Adrenal gland (tissue), 12 donors: ENCODE data around the gene NEDD8. TPM values are rescaled to one million over a fixed set of nuclear protein-coding genes. Genes with fewer than 3 reads are reported as not detected.
A peak's percentile ranks its signal among the peaks of the same experiment; 100 is the strongest.

Source experiments
- DNase-seq, 7 donors: peaks; one replicate each; pipeline ENCODE4 v3.0.0-alpha.2; 2019 to 2020
- H3K27ac ChIP-seq, 5 donors: fragments of 200-600 bp; sonication (generic) in 4 of 5; 1 replicate in 3 of 5; 2 replicates in 2 of 5; pipeline versions ENCODE4 v1.5.1 to v1.8.0; 2016 to 2020; ENCODE audit warnings: mild to moderate bottlenecking in 1 of 5
- H3K27me3 ChIP-seq: fragments of 200-600 bp; 2 replicates; pipeline ENCODE4 v1.8.0; 2021
- H3K36me3 ChIP-seq, 2 donors: fragments of 200-600 bp; replicated peaks in 1 of 2; 1 replicate in 1 of 2; 2 replicates in 1 of 2; pipeline versions ENCODE4 v1.5.1 to v1.8.0; 2018 to 2022
- H3K4me1 ChIP-seq, 2 donors: fragments of 200-600 bp; replicated peaks in 1 of 2; 1 replicate in 1 of 2; 2 replicates in 1 of 2; pipeline versions ENCODE4 v1.5.1 to v1.8.0; 2018 to 2021
- H3K4me3 ChIP-seq, 4 donors: fragments of 200-600 bp; sonication (generic) in 3 of 4; one replicate each; pipeline ENCODE4 v1.5.1; 2016 to 2018
- H3K9me3 ChIP-seq, 3 donors: fragments of 200-600 bp; sonication (generic) in 1 of 3; replicated peaks in 1 of 3; 1 replicate in 2 of 3; 2 replicates in 1 of 3; pipeline versions ENCODE4 v1.5.1 to v1.8.0; 2016 to 2021
- CTCF ChIP-seq, 6 experiments: fragments of 450-650 bp in 4 of 6; fragments of 200-600 bp in 2 of 6; sonication (generic) in 1 of 6; IDR thresholded peaks; 1 replicate in 5 of 6; 2 replicates in 1 of 6; pipeline versions ENCODE4 v1.5.1 to v1.8.0; 2016 to 2021; ENCODE audit warnings: antibody characterized with exemption in 6 of 6, mild to moderate bottlenecking in 2 of 6, moderate library complexity in 1 of 6
- POLR2A ChIP-seq, 2 donors: fragments of 450-650 bp; IDR thresholded peaks; one replicate each; pipeline ENCODE4 v1.6.1; 2017; ENCODE audit warnings: antibody characterized with exemption in 2 of 2, mild to moderate bottlenecking in 2 of 2, moderate library complexity in 1 of 2
- WGBS, 4 donors: extraction: QIAGEN DNeasy Blood & Tissue Kit in 2 of 4; methylation state at CpG; one replicate each; pipeline versions ENCODE4 v1.1.5 to v1.1.7; 2013 to 2017; 5-methylcytosine and 5-hydroxymethylcytosine counted together
- intact Hi-C, 2 donors: fragments of 100-400 bp; cut with DNase I; formaldehyde crosslinking; loops; one replicate each; pipeline versions ENCODE4 v1.14.1 to v1.15.0; 2022 to 2023
- polyA plus RNA-seq, 3 donors: library from polyadenylated mRNA; stranded (reverse); fragments of 200-250 nt in 2 of 3; fragments of 350-450 nt in 1 of 3; fragmentation: Illumina TruSeq in 1 of 3; extraction: RNeasy Lipid Tissue Mini Kit (QIAGEN cat#74804) in 1 of 3; gene quantifications; one replicate each; pipeline ENCODE4 v1.2.3, GENCODE V29; 2013 to 2014
- total RNA-seq, 9 donors: library from RNA; depleted of rRNA in 4 of 9; stranded (reverse); fragments of >200 nt in 4 of 9; fragments of 120-200 nt in 1 of 9; fragmentation: NEBNext Ultra II Directional in 1 of 9; extraction: Animal tissue kit (Norgen Biotek cat#: 25700) in 1 of 9; gene quantifications; one replicate each; pipeline versions ENCODE4 v1.1.0 to v1.2.4, GENCODE V29; 2013 to 2023
- donor health status: healthy with polysubstance abuse.
- donor health status: Bipolar disorder and iron deficiency.
- donor health status: DM: yes; HTN: yes; CAD: no.
- donor health status: DM: no; HTN: no; CAD: no.
- donor health status: DM: no; HTN: no; CAD: no.
- donor health status: DM: yes; HTN: yes; CAD: no.

NEDD8 gene
- total and polyA plus RNA-seq, 12 donors, result 136 to 454 (median 216) TPM

GRCh38 chr14:24179961-24180796 lies 52.0 kb downstream of the NEDD8 start:
- H3K36me3 ChIP-seq, result peaks cover 0 to 86% of the 10 kb centered on the region in 2 donors
- 44 to 54% (median 50%) methylated on average over 12 to 18 of the region's 18 CpGs for WGBS, 4 donors
- no peak overlapping the region for H3K4me3 ChIP-seq
- H3K4me1 ChIP-seq, result peaks cover 13 to 23% of the 10 kb centered on the region in 2 donors
- H3K27ac ChIP-seq, result peak overlapping the region; percentile 59 to 92 (median 89)
- peak; percentile 57 to 81 (median 74) for DNase-seq
- H3K27me3 ChIP-seq, result no peaks in the 10 kb centered on the region
- no peaks in the 10 kb centered on the region for H3K9me3 ChIP-seq
- intact Hi-C loops, result no loop called here
- peak in 1 of 2 donors; percentile 53 for TF ChIP-seq POLR2A (IDR thresholded peaks at IDR 0.05)
- no peak for TF ChIP-seq CTCF (IDR thresholded peaks at IDR 0.05)

- H3K27ac ChIP-seq, result peak overlapping the region; percentile 59 to 92 (median 89)
- TF ChIP-seq POLR2A (IDR thresholded peaks at IDR 0.05), result no peak
- TF ChIP-seq CTCF (IDR thresholded peaks at IDR 0.05), result no peak
- 81 to 83% (median 83%) methylated on average over 7 to 14 of the region's 14 CpGs for WGBS, 4 donors
- no peak overlapping the region for H3K4me3 ChIP-seq
- intact Hi-C loops, result no loop called here
- no peaks in the 10 kb centered on the region for H3K9me3 ChIP-seq
- peaks cover 13 to 23% of the 10 kb centered on the region in 2 donors for H3K4me1 ChIP-seq
- H3K36me3 ChIP-seq, result peaks cover 0 to 79% of the 10 kb centered on the region in 2 donors
- no peak for DNase-seq
- H3K27me3 ChIP-seq, result no peaks in the 10 kb centered on the region
Measured at GRCh38 chr14:24179294-24179960, 52.7 kb downstream of the NEDD8 start.

GRCh38 chr14:24178399-24179178 lies 53.6 kb downstream of the NEDD8 start:
- H3K36me3 ChIP-seq, result peaks cover 0 to 70% of the 10 kb centered on the region in 2 donors
- DNase-seq, result no peak
- no peaks in the 10 kb centered on the region for H3K9me3 ChIP-seq
- no peaks in the 10 kb centered on the region for H3K27me3 ChIP-seq
- H3K27ac ChIP-seq, result peak overlapping the region in 3 of 5 donors; percentile 89 to 92 (median 91)
- WGBS, 4 donors, result 80 to 97% (median 93%) methylated on average over 8 to 12 of the region's 12 CpGs
- TF ChIP-seq CTCF (IDR thresholded peaks at IDR 0.05) (no peak), POLR2A (IDR thresholded peaks at IDR 0.05) (no peak)
- no peak overlapping the region for H3K4me3 ChIP-seq
- H3K4me1 ChIP-seq, result peaks cover 13 to 23% of the 10 kb centered on the region in 2 donors
- intact Hi-C loops, result no loop called here

GRCh38 chr14:24177891-24178290 lies 54.3 kb downstream of the NEDD8 start:
- intact Hi-C loops, result no loop called here
- Histone ChIP-seq H3K4me3 (no peak overlapping the region), H3K9me3 (no peaks in the 10 kb centered on the region), H3K27ac (no peak overlapping the region), H3K27me3 (no peaks in the 10 kb centered on the region), H3K4me1 (peaks cover 13 to 23% of the 10 kb centered on the region in 2 donors), H3K36me3 (peaks cover 0 to 63% of the 10 kb centered on the region in 2 donors)
- TF ChIP-seq CTCF (IDR thresholded peaks at IDR 0.05) (no peak), POLR2A (IDR thresholded peaks at IDR 0.05) (no peak)
- WGBS, 4 donors, result 88 to 98% (median 93%) methylated on average over 6 to 14 of the region's 14 CpGs
- DNase-seq, result no peak
